GM12878 (cell line): Measurements from ENCODE around the gene SHROOM2.

Source experiments
- CTCF ChIP-seq, 3 experiments: IDR thresholded peaks in 2 of 3; conservative IDR thresholded peaks in 1 of 3; 2 replicates each; pipeline ENCODE4 v1.5.1; 2011; ENCODE audit warnings: low read depth in 3 of 3, low read length in 3 of 3, mild to moderate bottlenecking in 3 of 3, control low read depth in 2 of 3, moderate library complexity in 2 of 3, inconsistent platforms in 1 of 3, mixed read lengths in 1 of 3; ENCODE audit not compliant: control insufficient read depth in 2 of 3, insufficient read depth in 1 of 3; ENCODE audit errors: extremely low read depth in 1 of 3
- MXI1 ChIP-seq: fragments of 150-350 bp; IDR thresholded peaks from 2 replicates; pipeline ENCODE4 v1.6.1; 2011; ENCODE audit warnings: low read depth, mild to moderate bottlenecking, inconsistent platforms, low read length, improper control_type of control experiment
- ZNF384 ChIP-seq: IDR thresholded peaks from 2 replicates; pipeline ENCODE4 v1.6.1; 2012; ENCODE audit warnings: low read depth, mild to moderate bottlenecking, low read length, improper control_type of control experiment, borderline replicate concordance
- TF ChIP-seq, protein P1 (sequence below): fragments of 450-650 bp; IDR thresholded peaks from 2 replicates; pipeline ENCODE4 v1.6.1; 2017; ENCODE audit warnings: mild to moderate bottlenecking

DNA sequence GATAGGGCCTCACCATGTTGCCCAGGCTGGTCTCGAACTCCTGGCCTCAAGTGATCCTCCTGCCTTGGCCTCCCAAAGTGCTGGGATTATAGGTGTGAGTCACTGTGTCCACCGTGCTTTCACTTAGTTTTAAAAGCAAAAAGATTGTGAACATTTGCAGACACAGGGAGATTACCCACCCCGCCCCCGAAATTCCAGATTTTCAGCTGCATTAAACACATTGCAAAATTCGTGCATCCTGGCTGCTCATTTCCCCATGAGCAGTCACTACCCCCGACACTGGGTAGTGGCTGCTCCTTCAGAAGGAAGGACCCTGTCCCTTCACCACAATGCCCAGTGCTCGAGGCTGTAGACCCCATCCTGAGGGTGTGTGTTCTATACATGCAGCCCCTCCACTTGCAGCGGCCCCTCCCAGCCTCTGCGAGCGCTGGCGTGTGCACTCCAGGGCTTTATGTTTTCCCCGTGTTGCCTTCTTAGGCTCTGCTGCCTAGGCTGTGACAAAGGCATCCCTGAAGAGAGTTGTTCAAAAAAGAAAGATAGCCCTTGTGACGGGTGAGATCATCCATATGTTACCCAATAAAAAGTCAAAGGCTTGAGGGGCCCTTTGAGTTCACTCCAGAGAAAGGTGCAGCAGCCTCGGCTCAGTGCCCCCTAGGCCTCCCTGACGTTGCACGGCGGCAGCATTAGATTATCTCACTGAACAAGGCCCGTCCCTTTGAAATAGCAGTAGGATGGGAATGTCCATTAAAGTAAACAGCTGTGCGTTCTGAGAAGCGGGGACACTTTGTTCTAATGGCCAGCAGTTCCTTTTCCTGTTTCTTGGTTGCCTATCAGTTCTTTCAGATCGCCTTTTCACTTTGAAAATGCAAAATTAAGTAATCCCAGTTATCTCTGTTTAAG lies 71.6 kb downstream of the SHROOM2 start:
- no peak for TF ChIP-seq MXI1
- no peak for TF ChIP-seq CTCF (IDR thresholded peaks at IDR 0.05 in 2 of 3, conservative IDR thresholded peaks at IDR 0.05 in 1 of 3; ENCODE audit: control insufficient read depth in 2 of 3, extremely low read depth in 1 of 3, insufficient read depth in 1 of 3, low read depth in 3 of 3, low read length in 3 of 3)
- TF ChIP-seq, protein P1, sequence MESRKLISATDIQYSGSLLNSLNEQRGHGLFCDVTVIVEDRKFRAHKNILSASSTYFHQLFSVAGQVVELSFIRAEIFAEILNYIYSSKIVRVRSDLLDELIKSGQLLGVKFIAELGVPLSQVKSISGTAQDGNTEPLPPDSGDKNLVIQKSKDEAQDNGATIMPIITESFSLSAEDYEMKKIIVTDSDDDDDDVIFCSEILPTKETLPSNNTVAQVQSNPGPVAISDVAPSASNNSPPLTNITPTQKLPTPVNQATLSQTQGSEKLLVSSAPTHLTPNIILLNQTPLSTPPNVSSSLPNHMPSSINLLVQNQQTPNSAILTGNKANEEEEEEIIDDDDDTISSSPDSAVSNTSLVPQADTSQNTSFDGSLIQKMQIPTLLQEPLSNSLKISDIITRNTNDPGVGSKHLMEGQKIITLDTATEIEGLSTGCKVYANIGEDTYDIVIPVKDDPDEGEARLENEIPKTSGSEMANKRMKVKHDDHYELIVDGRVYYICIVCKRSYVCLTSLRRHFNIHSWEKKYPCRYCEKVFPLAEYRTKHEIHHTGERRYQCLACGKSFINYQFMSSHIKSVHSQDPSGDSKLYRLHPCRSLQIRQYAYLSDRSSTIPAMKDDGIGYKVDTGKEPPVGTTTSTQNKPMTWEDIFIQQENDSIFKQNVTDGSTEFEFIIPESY, result no peak
- no peak for TF ChIP-seq ZNF384
